HG03039 (cell line): ENCODE measurements around the gene MYO7B.

Experiments used
- ATAC-seq: cut with Tn5 transposase; IDR thresholded peaks from one replicate; pipeline ENCODE4 v1.9.1; 2021; ENCODE audit warnings: mild to moderate bottlenecking, moderate library complexity; ENCODE audit not compliant: unreplicated experiment

Gene MYO7B

DNA sequence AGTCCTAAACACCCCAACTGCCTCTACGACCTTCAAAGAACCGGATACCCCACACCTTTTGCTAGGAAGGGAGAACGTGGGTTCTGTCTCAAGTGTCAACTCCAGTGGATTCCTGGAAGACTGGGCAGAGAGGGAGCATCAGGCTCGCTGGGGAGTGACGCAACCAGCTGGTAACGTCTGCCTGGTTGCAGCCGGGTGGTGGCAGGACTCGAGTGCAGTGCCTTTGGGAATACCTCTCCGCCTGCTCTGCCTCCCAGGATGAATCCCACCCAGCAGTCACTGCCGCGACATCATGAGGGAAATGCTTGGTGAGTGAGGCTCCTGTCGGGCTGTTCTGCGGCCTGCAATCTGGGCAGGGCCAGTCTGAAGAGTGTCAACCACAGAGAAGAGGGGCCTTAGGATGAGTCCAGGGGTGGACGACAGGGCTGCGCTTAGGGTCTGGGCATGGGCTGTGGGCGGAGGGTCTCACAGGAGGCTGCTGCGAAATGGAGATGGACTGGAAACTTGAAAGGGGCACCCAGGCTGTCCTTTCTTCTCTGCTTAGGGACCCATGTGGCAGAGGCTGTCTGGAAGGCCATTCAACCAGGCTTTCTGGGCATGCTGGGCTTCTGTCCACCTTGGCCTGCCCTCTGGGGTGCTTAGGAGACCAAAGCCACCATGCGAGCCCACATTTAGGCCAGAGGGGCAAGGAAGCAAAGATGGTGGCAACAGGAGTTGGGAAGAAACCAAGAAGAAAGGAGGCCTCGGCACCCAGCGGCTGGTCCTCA lies 123.3 kb downstream of the MYO7B start:
- ATAC-seq: no peak

DNA sequence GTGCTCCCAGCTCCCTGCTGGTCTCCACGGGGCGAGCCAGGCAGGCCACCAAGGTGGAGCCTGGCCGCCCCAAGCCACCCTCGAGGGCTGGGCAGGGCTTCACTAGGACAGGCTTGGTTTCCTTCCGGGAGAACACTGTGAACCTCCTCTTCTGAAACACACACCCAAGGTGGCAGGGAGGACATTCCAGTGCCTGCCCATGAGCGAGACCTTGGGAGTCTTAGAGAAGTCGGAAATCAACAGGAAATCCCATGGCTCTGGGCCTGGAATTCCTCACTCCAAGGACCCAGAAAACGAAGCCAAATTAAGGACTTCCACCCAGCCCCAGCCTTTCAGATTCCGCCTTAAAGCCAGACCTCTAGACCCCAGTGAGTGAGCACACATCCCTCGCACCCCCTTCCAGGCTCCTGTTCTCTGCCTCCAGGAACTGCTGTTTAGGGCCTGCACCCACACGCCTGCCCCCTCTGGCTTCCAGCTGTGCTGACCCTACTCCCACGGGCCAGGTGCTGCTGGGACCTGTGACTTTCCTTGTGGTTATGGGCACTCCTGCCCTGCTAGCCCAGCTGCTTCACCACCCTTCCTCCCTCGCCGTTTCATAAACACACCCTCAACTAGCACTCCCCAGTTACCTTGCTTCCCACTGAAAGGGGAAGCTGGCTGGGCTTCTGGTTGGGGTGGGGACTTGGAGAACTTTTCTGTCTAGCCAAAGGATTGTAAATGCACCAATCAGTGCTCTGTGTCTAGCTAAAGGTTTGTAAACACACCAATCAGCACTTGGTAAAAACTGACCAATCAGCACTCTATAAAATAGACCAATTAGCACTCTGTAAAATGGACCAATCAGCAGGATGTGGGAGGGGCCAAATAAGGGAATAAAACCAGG lies 124.2 kb downstream of the MYO7B start:
- ATAC-seq: no peak

DNA sequence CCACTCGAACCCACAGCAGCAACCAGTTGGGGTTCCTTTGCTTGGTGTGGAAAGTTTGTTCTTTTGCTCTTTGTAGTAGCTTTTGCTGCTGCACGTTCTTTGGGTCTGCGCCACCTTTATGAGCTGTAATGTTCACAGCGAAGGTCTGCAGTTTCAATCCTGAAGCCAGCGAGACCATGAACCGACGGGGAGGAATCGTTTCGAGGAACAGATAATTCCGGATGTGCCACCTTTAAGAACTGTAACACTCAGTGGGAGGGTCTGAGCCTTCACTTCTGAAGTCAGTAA lies 124.8 kb downstream of the MYO7B start:
- ATAC-seq: no peak

DNA sequence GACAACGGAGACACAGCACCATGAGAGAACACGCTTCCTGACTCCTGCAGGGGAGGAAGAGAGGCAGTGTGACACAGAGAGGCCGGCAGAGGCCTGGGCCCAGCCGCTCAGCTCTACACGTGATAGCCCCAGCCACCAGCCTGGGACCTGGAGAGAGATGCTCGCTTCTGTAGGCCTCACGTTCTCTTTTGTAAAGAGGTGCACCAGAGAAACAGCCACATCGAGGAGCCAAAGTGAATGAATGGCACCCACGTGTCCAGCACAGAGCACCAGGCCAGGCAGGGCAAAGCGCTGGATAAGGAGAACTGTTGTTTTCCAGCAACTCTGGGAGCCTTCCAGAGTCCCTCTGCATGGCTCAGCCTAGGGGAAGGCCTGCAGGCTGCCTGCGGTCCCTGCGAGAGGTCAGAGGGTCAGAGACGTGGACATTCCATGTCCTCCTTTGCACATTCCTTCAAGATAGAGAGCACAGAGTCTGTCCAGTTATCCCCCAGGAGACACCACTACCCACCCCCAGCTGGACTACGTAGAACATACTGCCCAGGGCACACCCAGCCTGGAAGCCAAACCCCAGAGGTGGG lies 125.7 kb downstream of the MYO7B start:
- ATAC-seq: no peak

DNA sequence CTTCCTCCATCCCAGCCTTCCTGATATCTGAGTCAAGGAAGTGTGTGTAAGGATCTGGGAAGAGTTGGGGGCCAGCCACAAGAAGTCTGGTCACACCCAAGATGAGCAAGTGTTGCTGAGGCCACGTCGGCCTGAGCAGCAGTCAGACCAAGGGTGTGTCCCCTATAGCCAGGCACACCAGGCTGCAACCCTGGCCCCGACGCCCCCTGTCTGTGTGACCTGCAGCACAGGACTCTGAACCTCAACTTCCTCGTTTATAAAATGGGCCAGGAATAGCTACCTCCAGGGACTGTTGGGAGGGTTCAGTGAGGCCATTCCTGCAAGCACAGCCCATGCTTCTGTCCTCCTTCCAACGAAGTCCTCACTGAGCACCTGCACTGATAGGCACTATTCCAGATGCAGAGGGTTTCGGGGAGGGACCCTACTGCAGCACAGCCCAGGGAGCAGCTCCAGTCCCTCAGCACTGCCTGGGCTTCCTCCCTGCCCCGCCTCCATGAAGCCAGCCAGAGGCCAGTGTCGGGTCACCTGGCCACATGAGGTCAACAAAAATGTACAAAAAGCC lies 126.5 kb downstream of the MYO7B start:
- ATAC-seq: no peak

DNA sequence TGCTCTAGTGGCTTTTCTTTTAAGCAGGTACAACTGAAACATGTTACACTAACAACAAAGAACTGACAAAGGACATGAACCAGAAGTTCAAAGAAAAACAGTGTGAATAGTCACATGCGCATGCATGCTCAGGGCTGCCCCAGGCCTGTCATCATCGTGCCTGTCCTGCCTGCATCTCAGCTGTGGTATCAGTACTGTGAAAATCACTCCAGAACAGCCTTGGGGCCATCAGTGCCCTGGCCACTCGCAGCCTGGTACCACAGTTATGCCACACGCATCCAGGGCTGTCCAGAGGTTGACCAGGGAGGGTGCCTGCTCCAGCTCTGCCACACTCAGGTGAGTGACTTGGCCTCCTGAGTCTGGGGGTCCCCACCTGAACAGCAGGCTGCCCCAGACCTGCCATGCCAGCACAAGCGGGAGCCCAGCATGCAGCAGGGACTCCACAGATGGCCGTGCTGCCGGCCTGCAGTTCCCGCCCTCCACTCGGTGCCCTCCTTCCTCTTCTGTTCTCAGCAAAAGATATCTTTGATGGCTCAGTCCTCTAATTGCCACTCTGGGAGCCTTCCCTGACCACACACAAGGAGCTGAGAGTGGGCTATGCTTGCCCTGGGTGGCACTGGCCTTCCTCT lies 127.6 kb downstream of the MYO7B start:
- no peak for ATAC-seq

DNA sequence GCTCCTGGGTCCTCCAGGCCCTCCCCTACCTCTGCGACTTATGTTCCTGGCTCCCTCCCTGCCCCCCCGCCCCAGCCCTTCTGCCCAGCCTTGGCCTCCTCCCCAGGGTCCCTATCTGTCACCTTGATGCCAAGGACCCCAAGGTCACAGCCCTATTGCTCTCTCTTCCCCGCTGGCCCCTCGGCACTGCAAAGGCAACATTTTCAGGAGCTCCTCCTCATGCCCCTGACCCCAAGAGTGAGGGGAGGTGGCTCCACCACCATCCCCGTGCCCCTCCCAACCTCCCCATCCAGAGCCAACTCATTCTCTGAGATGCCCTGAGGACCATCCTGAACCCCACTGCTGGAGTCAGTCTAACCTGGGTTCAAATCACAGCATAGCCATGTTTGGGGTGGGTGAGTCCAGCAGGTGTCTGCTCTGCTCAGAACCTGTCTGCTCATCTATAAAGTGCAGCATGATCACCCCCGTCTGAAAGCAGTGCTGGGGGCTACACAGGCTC lies 128.1 kb downstream of the MYO7B start:
- ATAC-seq: no peak

DNA sequence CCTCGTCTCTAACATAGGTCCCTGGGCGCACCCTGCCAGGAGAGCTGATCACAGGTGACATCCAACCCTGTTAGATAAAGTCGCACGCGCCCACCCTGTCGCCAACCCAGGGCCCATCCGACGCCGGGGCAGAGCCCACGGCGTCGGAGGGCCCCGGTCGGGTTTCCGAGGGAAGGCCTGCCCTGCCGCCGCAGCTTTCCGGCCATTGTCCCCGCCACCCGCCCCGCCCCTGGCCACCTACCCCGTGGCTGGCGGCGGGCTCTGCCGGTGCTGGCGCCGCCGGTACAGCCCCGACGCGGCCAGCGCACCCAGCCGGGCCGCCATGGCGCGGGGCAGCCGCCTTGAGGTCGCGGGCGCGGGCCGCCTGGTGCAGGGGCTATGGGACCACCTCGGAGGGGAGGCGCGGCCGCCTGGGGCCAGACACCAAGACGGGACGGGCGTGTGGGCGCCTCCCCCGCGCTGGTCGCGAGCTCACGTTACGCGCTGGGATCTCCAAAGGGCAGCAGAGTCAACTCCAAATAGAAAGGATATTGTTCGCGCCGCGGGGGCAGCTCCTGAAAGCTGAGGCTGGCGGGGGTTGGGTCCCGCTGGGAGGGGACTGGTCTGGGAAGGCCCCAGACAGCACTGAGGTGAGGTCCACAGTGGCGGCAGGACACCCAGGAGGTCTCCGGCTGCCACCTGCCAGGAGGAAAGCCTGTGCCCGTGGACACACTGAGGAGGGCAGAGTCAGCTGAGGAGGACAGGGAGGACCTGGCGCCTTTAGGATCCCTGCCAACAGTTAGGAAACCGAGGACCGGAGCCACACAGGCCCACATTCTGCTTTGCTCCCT lies 128.8 kb downstream of the MYO7B start:
- no peak for ATAC-seq

DNA sequence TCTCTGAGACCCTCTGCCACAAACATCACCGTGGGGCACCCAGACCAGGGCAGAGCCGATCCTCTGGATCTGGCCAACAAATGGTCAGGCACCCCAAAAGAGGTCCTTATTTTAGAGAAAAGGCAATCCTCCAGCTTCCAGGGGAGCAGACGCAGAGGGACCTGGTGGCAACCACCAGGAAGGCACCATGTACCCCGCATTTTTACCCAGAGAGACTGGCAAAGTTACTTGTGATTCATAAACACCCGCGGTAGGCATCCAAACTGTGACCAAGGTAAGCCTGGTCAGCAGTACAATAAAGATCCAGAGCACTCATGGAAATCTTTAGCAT lies 129.4 kb downstream of the MYO7B start:
- ATAC-seq: no peak

DNA sequence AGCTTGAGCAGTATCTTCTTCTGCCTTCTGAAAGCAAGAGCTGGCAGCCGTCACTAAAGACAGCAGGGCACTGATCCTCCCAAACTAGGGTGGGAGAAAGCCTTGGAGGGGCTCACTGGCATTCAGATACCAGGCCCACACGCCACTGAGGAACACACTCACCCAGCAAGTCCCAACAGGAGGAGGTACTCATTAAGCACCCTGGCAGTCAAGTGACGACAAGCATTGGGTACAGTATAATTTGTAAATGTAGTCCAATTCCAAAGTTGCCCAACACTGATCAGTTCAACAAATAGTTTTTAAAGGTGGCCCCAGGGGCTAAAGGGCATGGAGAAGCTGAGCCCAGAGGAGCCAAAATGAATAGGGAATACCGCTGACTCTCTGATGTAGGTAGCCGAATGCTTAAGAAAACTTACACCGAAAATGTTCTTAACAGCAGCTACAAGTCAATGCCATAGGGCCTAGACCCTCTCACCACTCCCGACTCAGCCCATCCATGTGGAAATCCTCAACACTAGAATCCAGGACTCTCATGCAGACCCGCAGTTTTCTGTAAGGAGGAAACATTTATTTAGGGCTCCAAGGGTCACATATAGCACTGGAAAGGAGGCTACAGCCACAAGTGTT lies 129.9 kb downstream of the MYO7B start:
- ATAC-seq: no peak

DNA sequence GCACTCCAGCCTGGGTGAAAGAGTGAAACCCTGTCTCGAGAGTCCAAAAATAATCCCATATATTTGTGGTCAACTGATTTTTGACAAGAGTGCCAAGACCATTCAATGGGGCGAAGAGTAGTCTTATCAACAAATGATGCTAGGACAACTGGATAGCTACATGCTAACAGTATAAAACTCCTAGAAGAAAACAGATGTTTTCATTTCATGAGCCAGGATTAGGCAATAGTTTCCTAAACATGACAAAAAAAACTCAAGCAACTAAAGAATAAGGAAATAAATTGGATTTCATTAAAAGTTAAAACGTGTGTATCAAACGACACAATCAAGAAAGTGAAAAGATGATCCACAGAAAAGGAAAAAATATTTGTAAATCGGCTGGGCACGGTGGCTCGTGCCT lies 133.6 kb downstream of the MYO7B start:
- no peak for ATAC-seq

DNA sequence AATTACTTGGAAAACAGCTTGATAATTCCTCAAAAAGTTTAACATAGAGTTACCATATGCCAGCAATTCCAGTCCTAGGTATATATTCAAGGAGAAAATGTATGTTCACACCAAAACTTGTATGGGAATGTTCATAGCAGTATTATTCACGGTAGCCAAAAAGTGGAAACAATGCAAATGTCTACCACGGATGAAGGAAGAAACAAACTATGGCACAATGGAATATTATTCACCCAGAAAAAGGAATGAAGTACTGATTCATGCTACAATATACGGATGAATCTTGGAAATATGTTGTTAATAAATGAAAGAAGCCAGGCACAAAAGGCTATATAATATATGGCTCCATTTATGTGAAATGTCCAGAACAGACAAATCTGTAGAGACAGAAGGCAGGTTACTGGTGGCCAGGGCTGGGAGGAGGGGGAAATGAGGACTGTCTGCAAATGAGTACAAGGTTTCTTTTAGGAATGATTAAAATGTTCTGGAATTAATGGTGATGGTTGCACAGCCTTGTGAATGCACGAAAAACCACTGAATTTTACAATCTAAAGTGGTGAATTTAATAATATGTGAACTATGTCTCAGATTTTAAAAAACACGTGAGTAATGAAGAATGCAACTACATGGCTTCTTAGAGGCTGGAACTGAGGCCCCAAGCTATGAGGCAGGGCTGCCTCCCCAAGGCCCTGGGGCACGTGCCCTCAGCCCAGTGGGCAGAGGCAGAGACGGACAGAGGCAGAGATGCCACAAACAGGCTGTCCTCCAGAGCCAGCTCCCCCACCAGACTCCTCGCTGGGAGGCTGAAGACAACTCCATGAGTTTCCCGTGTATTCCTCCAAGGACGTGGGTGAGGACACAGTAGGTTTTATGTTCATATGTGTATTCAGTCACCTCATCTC lies 134.8 kb downstream of the MYO7B start:
- ATAC-seq: no peak

DNA sequence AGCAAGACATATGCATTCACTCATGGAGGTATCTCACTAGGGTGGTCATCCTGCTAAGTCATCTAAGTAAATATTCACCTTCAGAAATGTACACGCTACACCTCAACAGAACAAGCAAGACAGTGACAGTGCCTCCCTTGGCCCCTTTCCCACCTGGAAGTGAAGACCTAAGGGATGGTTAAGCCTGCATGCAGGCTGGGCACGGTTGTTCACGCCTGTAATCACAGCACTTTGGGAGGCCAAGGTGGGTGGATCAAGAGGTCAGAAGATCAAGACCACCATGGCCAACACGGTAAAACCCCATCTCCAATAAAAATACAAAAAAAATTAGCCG lies 135.4 kb downstream of the MYO7B start:
- no peak for ATAC-seq

DNA sequence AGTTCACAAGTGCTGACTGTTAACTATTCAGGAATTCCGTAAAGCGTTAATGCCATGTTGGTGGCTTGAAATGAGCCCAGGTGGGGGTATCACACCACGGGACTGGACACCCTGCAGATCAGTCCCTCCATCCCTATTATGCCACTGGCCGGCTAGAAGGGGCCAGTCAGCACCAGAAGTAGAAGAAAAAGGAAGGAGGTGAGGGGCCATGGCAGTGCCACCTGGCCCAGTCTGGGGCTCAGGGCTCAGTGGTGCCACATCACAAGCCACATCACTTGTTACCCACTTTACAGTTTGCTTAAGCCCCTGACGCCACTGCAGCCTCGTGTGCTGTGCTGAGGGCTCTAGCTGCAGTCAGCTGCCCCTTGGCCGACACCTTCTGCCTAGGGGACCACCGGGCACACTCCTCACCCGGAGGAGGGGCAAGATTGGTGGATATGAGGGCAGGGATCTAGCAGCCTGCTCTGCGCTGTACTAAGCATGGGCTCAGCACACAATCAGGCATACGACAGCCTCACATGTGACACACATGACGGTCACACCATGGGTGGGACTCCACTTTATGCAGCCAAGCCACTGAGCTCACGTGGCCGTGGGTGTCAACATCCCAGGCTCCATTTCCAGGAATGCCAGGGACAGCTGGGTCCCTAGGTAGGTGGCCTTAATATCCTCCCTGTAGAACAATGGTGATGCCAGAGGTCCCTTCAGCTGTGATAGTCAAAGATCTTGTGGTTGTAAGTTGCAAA lies 136.2 kb downstream of the MYO7B start:
- ATAC-seq: no peak

DNA sequence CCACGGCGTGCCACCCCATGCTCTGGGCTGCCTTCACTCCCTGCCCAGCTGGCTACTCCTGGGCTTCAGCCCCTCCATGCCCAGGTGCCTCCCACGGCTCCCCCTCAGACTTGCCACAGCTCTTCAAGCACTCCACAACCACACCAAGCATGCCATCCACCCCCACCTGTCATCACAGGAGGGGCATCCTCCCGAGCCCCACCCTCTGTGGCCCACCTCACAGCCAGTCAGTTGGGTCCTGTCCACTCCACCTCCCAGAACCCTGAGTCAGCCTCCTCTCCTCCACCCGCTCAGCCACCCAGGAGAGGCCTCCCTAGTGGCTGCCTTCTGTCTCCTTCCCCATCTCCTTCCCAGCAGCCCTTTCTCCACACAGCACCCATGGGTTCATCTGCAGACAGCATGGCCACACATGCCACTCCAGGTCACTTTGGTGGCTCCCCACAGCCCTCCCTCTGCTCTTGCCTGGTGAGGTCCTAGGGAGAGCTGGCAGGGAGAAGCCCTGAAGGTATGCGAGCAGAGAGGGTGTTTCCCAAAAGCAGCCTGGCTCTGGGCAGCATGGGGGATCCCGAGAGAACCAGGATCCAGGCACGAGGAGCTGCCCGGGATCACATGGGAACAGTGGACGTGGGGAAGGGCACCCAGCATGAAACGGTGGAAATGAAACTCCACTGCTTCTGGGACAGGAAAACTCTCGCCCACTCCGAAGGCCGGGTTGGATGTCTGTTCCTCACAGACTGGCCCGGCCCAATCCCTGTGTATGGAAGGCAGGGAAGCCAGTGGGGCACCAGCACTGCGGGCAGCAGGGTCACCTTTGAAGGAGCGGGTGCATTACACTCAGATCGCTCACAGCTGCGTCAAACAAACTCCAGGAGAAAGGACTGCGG lies 137.1 kb downstream of the MYO7B start:
- no peak for ATAC-seq

DNA sequence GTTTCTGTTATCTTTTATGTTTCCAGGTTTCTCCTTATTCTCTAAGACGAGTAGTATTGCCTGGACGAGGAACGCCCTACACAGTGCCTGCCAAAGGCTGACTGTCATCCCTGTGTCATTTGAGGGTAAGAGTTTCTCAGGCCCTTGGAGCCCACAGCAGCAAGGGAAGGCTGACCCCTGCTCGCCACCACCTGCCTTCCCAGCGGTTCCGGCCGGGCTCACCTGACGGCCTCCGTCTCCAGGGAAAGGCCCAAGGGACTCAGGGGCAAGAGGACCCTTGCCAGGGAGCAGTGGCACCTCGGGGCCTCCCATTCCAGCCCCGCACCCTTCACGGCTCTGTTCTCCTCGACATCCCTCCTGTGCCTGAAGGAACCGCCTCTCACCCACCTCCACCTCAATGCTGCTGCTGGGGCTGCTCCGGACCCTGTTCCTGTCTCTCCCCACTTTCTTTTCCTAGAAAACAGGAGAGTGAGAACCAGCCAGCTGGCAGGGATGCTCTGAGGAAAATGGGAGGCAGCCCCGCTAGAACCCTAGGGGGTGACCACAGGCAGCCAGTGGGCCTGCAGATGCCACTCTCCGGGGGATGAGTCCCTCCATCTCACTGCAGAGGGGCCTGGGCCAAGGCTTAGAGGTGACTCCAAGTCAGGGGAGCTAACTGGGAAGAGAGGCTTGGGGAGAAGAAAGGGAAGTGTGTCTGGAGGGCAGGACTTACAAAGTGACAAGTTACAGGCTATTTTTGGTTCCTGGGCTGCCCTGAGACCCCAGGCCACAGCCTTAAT lies 138.0 kb downstream of the MYO7B start:
- no peak for ATAC-seq
